NT2/D1 (cell line): ENCODE measurements around the gene TST.
"Not testable (repeated sequence)": the region's sequence is repeated elsewhere in the genome, so short reads cannot be mapped to it uniquely, and the experiment has no call there.

Experiments
- DNase-seq: peaks from one replicate; pipeline ENCODE4 v3.0.0-alpha.2; 2011; ENCODE audit warnings: low read depth, low spot score
- H3K27me3 ChIP-seq: 2 replicates; pipeline ENCODE4 v1.6.0; 2011; ENCODE audit warnings: mild to moderate bottlenecking; ENCODE audit not compliant: insufficient read length, insufficient read depth
- H3K36me3 ChIP-seq: 2 replicates; pipeline ENCODE4 v1.6.1; 2011; ENCODE audit warnings: mild to moderate bottlenecking, low read length, mixed read lengths; ENCODE audit not compliant: insufficient read depth, insufficient read length
- H3K4me1 ChIP-seq: 2 replicates; pipeline ENCODE4 v1.5.1; 2011; ENCODE audit not compliant: insufficient read depth, insufficient read length
- H3K4me3 ChIP-seq: 2 replicates; pipeline ENCODE4 v1.5.1; 2011; ENCODE audit warnings: low read depth; ENCODE audit not compliant: insufficient read length
- H3K9ac ChIP-seq: 2 replicates; pipeline ENCODE4 v1.6.0; 2011; ENCODE audit warnings: low read depth; ENCODE audit not compliant: insufficient read length
- H3K9me3 ChIP-seq: 2 replicates; pipeline ENCODE4 v1.5.1; 2011; ENCODE audit warnings: mild to moderate bottlenecking, low read length; ENCODE audit not compliant: insufficient read depth
- SUZ12 ChIP-seq: IDR thresholded peaks from 2 replicates; pipeline ENCODE4 v1.6.1; 2011; ENCODE audit not compliant: insufficient read length, insufficient read depth; ENCODE audit errors: extremely low read depth
- YY1 ChIP-seq: IDR thresholded peaks from 2 replicates; pipeline ENCODE4 v1.6.1; 2011; ENCODE audit not compliant: insufficient read length, insufficient read depth
- ZNF274 ChIP-seq: IDR thresholded peaks from 2 replicates; pipeline ENCODE4 v1.6.1; 2011; ENCODE audit warnings: mild to moderate bottlenecking, low read depth, low read length

TST gene

DNA sequence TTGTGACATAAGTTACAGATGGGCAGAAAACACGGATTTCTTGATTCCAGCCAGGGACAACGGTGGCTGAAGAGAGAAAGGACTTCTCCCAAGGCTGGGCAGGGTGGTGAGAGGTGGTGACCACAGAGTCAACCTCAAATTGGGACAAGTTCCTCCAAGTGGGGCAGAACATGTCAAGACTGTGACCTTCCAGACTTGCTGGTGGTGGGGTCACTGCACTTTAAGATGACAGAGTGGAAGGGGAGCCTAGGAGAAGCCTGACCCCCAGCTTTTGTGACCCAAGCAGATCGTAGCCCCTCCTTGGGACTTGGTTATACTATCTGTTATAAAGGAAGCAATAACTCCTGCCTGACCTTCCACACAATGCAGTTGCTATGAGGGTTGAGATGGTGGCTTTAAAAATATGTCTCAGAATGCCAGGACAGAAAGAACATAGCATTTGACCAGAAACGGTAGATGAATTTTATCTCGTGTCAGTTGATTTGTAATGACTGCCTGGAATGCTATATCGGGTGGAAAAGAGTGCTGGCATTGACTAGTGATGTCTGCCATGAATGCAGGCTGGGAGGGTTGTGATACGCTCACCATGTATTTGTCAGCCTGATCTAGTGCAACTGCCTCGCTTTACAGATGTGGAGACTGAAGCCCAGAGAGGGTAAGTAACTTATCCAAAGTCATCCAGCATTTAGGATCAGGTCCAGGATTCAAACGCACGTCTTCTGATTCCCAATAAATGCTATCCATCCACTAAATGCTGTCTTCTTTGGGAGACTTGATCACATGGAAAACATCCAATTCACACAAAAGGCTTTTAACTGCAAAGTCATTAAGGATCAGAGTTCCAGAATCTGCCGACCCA, 18.3 kb downstream of the TST start:
- Histone ChIP-seq H3K4me1 (peaks cover 6% of the 10 kb centered on the region), H3K36me3 (no peaks in the 10 kb centered on the region), H3K27me3 (no peaks in the 10 kb centered on the region)

DNA sequence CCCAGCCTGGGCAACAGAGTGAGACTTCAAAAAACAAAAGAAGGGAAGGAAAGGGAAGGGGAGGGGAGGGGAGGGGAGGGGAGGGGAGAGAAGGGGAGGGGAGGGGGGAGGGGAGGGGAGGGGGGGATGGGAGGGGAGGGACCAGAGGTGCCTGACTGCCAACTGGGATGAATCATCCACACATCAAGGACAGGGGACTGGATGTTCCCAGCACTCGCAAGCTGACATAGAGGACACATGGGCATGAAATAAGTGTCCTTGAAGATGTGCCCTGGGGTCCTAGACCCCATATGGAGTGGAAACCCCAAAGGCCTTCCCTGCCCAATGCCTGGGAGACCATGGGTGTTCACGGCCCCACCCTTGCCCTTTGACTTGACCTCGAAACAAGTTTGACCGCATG, 19.8 kb downstream of the TST start:
- Histone ChIP-seq H3K4me1 (peaks cover 6% of the 10 kb centered on the region), H3K9me3 (no peaks in the 10 kb centered on the region), H3K4me3 (no peak overlapping the region), H3K27me3 (no peaks in the 10 kb centered on the region), H3K9ac (no peak overlapping the region), H3K36me3 (no peaks in the 10 kb centered on the region)
- no peak for DNase-seq
- TF ChIP-seq YY1 (no peak), SUZ12 (no peak), ZNF274 (no peak)

More for the DNA sequence above, 18.3 kb downstream of the TST start:
- TF ChIP-seq YY1: no peak
- no peak overlapping the region for H3K4me3 ChIP-seq
- DNase-seq: no peak
- no peak overlapping the region for H3K9ac ChIP-seq
- H3K9me3 ChIP-seq: no peaks in the 10 kb centered on the region

DNA sequence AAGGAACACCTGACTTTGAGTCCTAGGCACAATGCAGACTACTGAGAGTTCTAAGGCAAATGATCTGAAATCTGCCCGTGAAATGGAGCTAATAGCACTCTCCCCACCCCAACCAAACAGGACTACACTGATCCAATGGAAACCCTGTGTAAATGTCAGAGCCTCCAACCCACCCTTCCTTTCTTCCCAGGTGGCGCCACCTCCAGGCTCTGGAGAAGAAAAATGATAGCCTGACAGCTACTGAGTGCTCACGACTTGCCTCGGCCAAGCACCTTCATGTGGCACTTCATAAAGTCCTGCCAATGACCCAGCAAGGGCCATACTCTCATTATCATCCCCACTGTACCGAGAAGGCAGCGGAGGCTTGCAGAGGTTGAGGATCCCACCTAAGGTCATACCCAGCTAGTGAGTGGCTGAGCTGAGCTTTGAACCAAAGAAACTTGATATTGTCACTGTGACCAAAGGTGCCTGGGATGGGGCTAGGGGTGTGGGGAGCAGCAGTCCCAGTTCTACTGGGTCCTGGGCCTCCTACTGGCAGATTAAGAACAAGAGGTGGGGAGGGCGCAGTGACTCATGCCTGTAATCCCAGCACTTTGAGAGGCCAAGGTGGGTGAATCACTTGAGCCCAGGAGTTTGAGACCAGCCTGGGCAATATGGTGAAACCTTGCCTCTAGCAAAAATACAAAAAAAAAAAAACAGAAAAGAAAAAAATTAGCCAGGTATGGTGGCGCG, 20.5 kb downstream of the TST start:
- peaks cover 4% of the 10 kb centered on the region for H3K4me1 ChIP-seq
- no peaks in the 10 kb centered on the region for H3K27me3 ChIP-seq
- no peak for TF ChIP-seq YY1
- no peak for TF ChIP-seq SUZ12
- TF ChIP-seq ZNF274: no peak
- H3K9me3 ChIP-seq: no peaks in the 10 kb centered on the region
- no peak for DNase-seq
- H3K36me3 ChIP-seq: no peaks in the 10 kb centered on the region
- no peak overlapping the region for H3K9ac ChIP-seq
- H3K4me3 ChIP-seq: no peak overlapping the region

DNA sequence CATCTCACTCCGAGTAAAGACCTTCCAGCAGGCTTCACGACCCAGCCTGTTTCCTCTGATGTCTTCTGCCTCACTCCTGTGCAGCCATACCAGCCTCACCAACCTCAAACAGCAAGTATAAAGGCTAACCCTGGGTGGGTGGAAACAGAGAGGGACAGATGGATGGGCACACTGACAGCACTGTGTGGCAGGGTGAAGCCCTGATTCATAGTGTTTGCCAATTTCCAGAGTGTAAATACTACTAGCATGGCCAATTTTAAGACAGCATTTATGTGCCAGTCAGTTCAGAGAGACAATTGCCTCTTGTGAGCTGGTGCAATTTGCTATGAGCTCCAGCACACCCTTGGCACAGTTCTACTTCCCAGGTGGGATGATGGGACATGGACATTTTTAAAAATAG, 21.5 kb downstream of the TST start:
- no peak overlapping the region for H3K4me3 ChIP-seq
- no peaks in the 10 kb centered on the region for H3K9me3 ChIP-seq
- no peak for DNase-seq
- TF ChIP-seq YY1 (no peak), SUZ12 (no peak), ZNF274 (no peak)
- no peaks in the 10 kb centered on the region for H3K27me3 ChIP-seq
- H3K4me1 ChIP-seq: peaks cover 4% of the 10 kb centered on the region
- H3K36me3 ChIP-seq: no peaks in the 10 kb centered on the region
- H3K9ac ChIP-seq: no peak overlapping the region

DNA sequence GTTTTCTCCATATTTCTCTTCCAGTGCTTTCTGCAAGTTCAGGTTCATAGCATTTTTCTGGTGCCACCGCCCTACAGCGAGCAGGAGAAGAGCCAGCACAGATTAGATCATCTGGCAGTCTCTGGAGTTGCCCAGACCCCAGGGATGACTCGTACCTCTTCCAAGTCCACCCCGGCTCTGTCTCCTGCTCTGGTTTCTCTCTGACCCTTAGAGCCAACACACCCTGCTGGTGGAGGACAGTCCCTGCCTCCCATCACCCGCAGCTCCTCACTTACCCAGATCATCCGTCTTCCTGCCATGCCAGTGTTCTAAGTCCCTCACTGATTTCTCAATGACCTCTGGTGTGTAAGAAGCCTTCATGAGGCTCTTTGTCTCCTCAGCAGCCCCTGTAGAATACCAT, 28.0 kb downstream of the TST start:
- no peak overlapping the region for H3K9ac ChIP-seq
- H3K36me3 ChIP-seq: no peaks in the 10 kb centered on the region
- no peak for TF ChIP-seq SUZ12
- no peak for TF ChIP-seq YY1
- no peak for TF ChIP-seq ZNF274
- no peak for DNase-seq
- peaks cover 16% of the 10 kb centered on the region for H3K9me3 ChIP-seq
- no peaks in the 10 kb centered on the region for H3K4me1 ChIP-seq
- H3K4me3 ChIP-seq: no peak overlapping the region
- no peaks in the 10 kb centered on the region for H3K27me3 ChIP-seq

DNA sequence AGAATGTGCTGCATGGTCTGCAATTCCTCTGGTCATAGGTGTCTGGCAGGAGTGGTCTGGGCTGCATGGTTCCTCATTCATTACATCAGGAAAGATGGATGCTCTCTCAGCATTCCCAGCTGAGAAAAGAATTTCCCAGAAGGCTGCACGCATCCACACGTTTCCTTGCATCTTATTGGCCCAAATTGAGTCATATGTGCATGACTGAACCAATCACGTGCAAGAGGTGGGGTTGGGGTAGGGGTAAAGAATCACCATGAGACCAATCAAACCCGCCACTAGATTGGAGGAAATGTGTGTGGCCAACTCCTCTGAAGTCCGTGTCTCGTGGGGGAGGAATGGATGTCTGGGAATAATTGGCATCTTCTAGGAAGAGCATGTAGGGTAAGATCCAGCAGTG, 28.8 kb downstream of the TST start:
- TF ChIP-seq YY1: no peak
- TF ChIP-seq ZNF274: no peak
- TF ChIP-seq SUZ12: no peak
- Histone ChIP-seq H3K36me3 (no peaks in the 10 kb centered on the region), H3K9ac (no peak overlapping the region), H3K4me3 (no peak overlapping the region), H3K27me3 (no peaks in the 10 kb centered on the region), H3K4me1 (no peaks in the 10 kb centered on the region), H3K9me3 (peaks cover 24% of the 10 kb centered on the region)
- no peak for DNase-seq

DNA sequence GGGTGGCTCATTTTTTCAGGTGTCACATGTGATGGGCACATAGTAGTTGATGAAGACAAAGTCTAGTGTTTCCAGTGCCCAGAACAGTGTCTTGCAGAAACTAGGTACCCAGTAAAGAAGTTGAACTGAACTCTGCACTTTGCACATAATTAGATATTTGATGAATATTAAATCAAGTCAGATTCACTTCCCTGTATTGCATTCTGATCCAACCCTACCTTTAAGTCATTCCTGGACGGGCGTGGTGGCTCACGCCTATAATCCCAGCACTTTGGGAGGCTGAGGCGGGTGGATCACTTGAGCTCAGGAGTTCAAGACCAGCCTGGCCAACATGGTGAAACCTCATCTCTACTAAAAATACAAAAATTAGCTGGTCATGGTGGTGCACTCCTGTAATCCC, 30.2 kb downstream of the TST start:
- H3K9ac ChIP-seq, H3K27me3 ChIP-seq, H3K36me3 ChIP-seq, DNase-seq, H3K4me3 ChIP-seq, H3K4me1 ChIP-seq: not testable (repeated sequence)
- peaks cover 28% of the 10 kb centered on the region for H3K9me3 ChIP-seq
